Panc1 (cell line): ENCODE results near the gene SLC30A3. TPM values are rescaled to one million over a fixed set of nuclear protein-coding genes. Genes with fewer than 3 reads are reported as not detected.
"Not testable (repeated sequence)": the region's sequence is repeated elsewhere in the genome, so short reads cannot be mapped to it uniquely, and the experiment has no call there.

Source experiments
- ATAC-seq: fragments of 200-7000 bp; cut with Tn5 transposase; 2 replicates; pipeline ENCODE4 v1.9.1; 2020; ENCODE audit warnings: mild to moderate bottlenecking, moderate library complexity
- BruUV-seq: library from RNA; stranded (reverse); fragments of 400-500 nt; replicated peaks from 2 replicates; lab custom pipeline; 2021; lab: Mats Ljungman, UMichigan
- CTCF ChIA-PET: fragments of 300-600 bp; sonication (Branson Sonifier 250); formaldehyde crosslinking; loops from one replicate; lab custom pipeline; 2022; ENCODE audit warnings: antibody characterized with exemption; lab: Charles Lee
- POLR2A ChIA-PET: fragments of 300-600 bp; sonication (Branson Sonifier 250); formaldehyde crosslinking; loops from one replicate; lab custom pipeline; 2022; ENCODE audit warnings: antibody characterized with exemption; lab: Charles Lee
- DNase-seq: peaks from one replicate; pipeline ENCODE4 v3.0.0-alpha.2; 2010; ENCODE audit warnings: low read depth, low spot score
- H3K27ac ChIP-seq: 2 replicates; pipeline ENCODE4 v1.5.1; 2011; ENCODE audit warnings: mild to moderate bottlenecking, low read length, inconsistent platforms
- H3K27me3 ChIP-seq: fragments of 200-500 bp; sonication (Bioruptor generic); 2 replicates; pipeline ENCODE4 v1.6.0; 2014; ENCODE audit warnings: low read length, inconsistent platforms; ENCODE audit not compliant: control insufficient read depth, insufficient read depth
- H3K36me3 ChIP-seq: fragments of 200-500 bp; sonication (Bioruptor generic); 2 replicates; pipeline ENCODE4 v1.5.1; 2014; ENCODE audit warnings: inconsistent platforms, mild to moderate bottlenecking, low read length, moderate library complexity; ENCODE audit not compliant: control insufficient read depth, insufficient read depth
- H3K4me1 ChIP-seq: 2 replicates; pipeline ENCODE4 v1.5.1; 2011; ENCODE audit warnings: inconsistent platforms, mild to moderate bottlenecking, low read length, moderate library complexity; ENCODE audit not compliant: control insufficient read depth, insufficient read depth
- H3K4me3 ChIP-seq, 2 experiments: 2 replicates each; pipeline ENCODE4 v1.5.1; 2011 to 2012; ENCODE audit warnings: low read depth in 2 of 2, low read length in 2 of 2, mild to moderate bottlenecking in 2 of 2, inconsistent platforms in 1 of 2, moderate library complexity in 1 of 2
- H3K9me3 ChIP-seq: fragments of 200-500 bp; sonication (Bioruptor generic); 2 replicates; pipeline ENCODE4 v1.5.1; 2014; ENCODE audit warnings: low read depth, mild to moderate bottlenecking, inconsistent platforms, low read length, moderate library complexity; ENCODE audit not compliant: control insufficient read depth, insufficient read depth
- CTCF ChIP-seq: fragments of 450-650 bp; IDR thresholded peaks from 2 replicates; pipeline ENCODE4 v1.5.1; 2017; ENCODE audit warnings: mild to moderate bottlenecking
- POLR2AphosphoS5 ChIP-seq: IDR thresholded peaks from 2 replicates; pipeline ENCODE4 v1.6.1; 2012; ENCODE audit warnings: mild to moderate bottlenecking, low read depth, low read length, moderate library complexity
- SIN3A ChIP-seq: IDR thresholded peaks from 2 replicates; pipeline ENCODE4 v1.6.1; 2012; ENCODE audit warnings: low read depth, mild to moderate bottlenecking, low read length, moderate library complexity, borderline replicate concordance; ENCODE audit not compliant: insufficient read depth
- TCF7L2 ChIP-seq: IDR thresholded peaks from 2 replicates; pipeline ENCODE4 v1.6.1; 2011; ENCODE audit warnings: mild to moderate bottlenecking, low read depth, low read length, inconsistent platforms
- in situ Hi-C: cut with HindIII; loops from 2 replicates; pipeline ENCODE4 v1.10.0; 2016; ENCODE audit warnings: low sequenced_read_pairs, low pct_unique_long_range_greater_than_20kb
- intact Hi-C: fragments of 100-400 bp; cut with micrococcal nuclease; formaldehyde crosslinking; loops from one replicate; pipeline ENCODE4 v1.10.0; 2022; ENCODE audit not compliant: unreplicated experiment
- total RNA-seq: library from RNA; stranded (reverse); gene quantifications from one replicate; pipeline ENCODE4 v1.2.1, GENCODE V29; 2021; ENCODE audit not compliant: unreplicated experiment
- TF ChIP-seq, protein P1 (sequence below), 2 experiments: IDR thresholded peaks; 2 replicates each; pipeline ENCODE4 v1.6.1; 2011 to 2012; ENCODE audit warnings: low read depth in 2 of 2, control low read depth in 1 of 2, low read length in 1 of 2, mild to moderate bottlenecking in 1 of 2, moderate library complexity in 1 of 2; ENCODE audit not compliant: insufficient read depth in 1 of 2

Gene SLC30A3
- total RNA-seq, 1 experiment from 2014 or later = 0.59 TPM

- peaks cover 6% of the 10 kb centered on the region for H3K4me1 ChIP-seq
- TF ChIP-seq CTCF (no peak), POLR2AphosphoS5 (no peak), SIN3A (no peak), TCF7L2 (no peak)
- TF ChIP-seq, protein P1, sequence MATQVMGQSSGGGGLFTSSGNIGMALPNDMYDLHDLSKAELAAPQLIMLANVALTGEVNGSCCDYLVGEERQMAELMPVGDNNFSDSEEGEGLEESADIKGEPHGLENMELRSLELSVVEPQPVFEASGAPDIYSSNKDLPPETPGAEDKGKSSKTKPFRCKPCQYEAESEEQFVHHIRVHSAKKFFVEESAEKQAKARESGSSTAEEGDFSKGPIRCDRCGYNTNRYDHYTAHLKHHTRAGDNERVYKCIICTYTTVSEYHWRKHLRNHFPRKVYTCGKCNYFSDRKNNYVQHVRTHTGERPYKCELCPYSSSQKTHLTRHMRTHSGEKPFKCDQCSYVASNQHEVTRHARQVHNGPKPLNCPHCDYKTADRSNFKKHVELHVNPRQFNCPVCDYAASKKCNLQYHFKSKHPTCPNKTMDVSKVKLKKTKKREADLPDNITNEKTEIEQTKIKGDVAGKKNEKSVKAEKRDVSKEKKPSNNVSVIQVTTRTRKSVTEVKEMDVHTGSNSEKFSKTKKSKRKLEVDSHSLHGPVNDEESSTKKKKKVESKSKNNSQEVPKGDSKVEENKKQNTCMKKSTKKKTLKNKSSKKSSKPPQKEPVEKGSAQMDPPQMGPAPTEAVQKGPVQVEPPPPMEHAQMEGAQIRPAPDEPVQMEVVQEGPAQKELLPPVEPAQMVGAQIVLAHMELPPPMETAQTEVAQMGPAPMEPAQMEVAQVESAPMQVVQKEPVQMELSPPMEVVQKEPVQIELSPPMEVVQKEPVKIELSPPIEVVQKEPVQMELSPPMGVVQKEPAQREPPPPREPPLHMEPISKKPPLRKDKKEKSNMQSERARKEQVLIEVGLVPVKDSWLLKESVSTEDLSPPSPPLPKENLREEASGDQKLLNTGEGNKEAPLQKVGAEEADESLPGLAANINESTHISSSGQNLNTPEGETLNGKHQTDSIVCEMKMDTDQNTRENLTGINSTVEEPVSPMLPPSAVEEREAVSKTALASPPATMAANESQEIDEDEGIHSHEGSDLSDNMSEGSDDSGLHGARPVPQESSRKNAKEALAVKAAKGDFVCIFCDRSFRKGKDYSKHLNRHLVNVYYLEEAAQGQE (IDR thresholded peaks at IDR 0.05; ENCODE audit: insufficient read depth in 1 of 2, low read depth in 2 of 2, low read length in 1 of 2) = no peak
- no peaks in the 10 kb centered on the region for H3K9me3 ChIP-seq
- ATAC-seq (no peak), DNase-seq (no peak)
- ChIA-PET CTCF (interaction anchor here (0.5 to 0.6 kb wide), 2 partner anchors 63 to 1914 kb away, joined by 3 read pairs; no protein-coding TSS in a partner anchor), POLR2A (no interaction called here)
- no peak within 1 kb of the TSS for H3K4me3 ChIP-seq
- intact Hi-C loops (no loop called here), in situ Hi-C loops (no loop called here)
- H3K36me3 ChIP-seq = no peaks in the 10 kb centered on the region
- no TSS peak for BruUV-seq
- H3K27me3 ChIP-seq = no peaks in the 10 kb centered on the region
- H3K27ac ChIP-seq = no peak within 1 kb of the TSS
Measured at GRCh38 chr2:27275211-27276150, 12.6 kb upstream of the SLC30A3 start, which contains the start of gene DNAJC5G. DNAJC5G (plus strand) TSS chr2:27275433; CDS start chr2:27276729, 1,296 bp downstream.

DNA sequence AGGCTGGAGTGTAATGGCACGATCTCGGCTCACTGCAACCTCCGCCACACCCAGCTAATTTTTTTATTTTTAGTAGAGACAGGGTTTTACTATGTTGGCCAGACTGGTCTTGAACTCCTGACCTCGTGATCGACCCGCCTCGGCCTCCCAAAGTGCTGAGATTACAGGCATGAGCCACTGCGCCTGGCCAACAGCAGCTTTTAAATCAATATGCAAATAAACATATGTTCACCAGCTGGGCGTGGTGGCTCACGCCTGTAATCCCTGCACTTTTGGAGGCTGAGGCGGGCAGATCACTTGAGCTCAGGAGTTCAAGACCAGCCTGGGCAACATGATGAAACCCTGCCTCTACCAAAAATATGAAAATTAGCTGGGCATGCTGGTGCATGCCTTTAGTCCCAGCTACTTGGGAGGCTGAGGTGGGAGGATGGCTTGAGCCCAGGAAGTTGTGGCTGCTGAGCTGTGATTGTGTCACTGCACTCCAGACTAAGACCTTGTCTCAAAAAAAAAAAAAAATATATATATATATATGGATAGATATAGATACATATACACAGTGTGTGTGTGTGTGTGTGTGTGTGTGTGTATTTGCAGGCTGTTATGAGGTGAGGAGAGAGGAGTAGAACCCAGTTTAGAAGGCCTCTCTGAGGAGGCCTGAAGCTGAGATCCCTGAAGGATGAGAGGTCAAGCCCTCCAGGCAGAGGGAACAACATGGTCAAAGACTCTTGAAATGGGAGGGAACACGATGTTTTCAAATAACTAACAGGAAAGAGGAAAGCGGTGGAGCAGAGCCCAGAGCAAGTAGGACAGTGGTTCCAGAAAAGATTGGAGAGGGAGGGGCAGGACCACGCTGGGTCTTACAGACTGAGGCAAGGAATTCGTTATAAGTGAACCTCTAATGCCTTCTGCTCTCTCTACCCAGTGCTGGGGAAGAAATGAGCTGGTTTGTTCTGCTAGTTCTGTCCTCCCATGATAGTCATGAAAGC, 10.0 kb upstream of the SLC30A3 start:
- DNase-seq, H3K27me3 ChIP-seq, H3K4me3 ChIP-seq, H3K27ac ChIP-seq, H3K4me1 ChIP-seq, H3K36me3 ChIP-seq, ATAC-seq, H3K9me3 ChIP-seq, intact Hi-C loops, BruUV-seq, in situ Hi-C loops: not testable (repeated sequence)
- ChIA-PET CTCF (interaction anchor here (0.7 kb wide), 1 partner anchor 49 kb away, joined by 3 read pairs; no protein-coding TSS in a partner anchor), POLR2A (interaction anchor here (0.6 to 0.7 kb wide), 2 partner anchors 9 to 64 kb away, joined by 3 to 5 read pairs; no protein-coding TSS in a partner anchor)
